ENCODE data around the gene SMG7.
"Not testable (repeated sequence)": the region's sequence is repeated elsewhere in the genome, so short reads cannot be mapped to it uniquely, and the experiment has no call there.

The SMG7 gene

GRCh38 chr1:183472488-183473216 is at the start of gene SMG7:
SMG7 (plus strand) TSS chr1:183472499; CDS start chr1:183472621, 122 bp downstream.
- no peak for TF ChIP-seq CTCF (IDR thresholded peaks at IDR 0.05; ENCODE audit: insufficient read depth, low read length, poor library complexity, severe bottlenecking)
- H3K4me3 ChIP-seq (replicated peaks; ENCODE audit: low read depth, low read length) = peak within 1 kb of the TSS; percentile 93
- H3K27me3 ChIP-seq (replicated peaks; ENCODE audit: control insufficient read depth, insufficient read depth, low read length) = no peaks in the 10 kb centered on the region
- no peaks in the 10 kb centered on the region for H3K36me3 ChIP-seq (ENCODE audit: control insufficient read depth, insufficient read depth, low read length)
- DNase-seq (ENCODE audit: extremely low read depth, insufficient read length) = no peak

GRCh38 chr1:183423541-183423940 is 48.8 kb upstream of the SMG7 start:
- DNase-seq (ENCODE audit: extremely low read depth, insufficient read length) = no peak
- H3K4me3 ChIP-seq (replicated peaks; ENCODE audit: low read depth, low read length) = no peak overlapping the region
- H3K36me3 ChIP-seq (ENCODE audit: control insufficient read depth, insufficient read depth, low read length) = no peaks in the 10 kb centered on the region
- no peaks in the 10 kb centered on the region for H3K27me3 ChIP-seq (replicated peaks; ENCODE audit: control insufficient read depth, insufficient read depth, low read length)
- no peak for TF ChIP-seq CTCF (IDR thresholded peaks at IDR 0.05; ENCODE audit: insufficient read depth, low read length, poor library complexity, severe bottlenecking)

- H3K27me3 ChIP-seq (replicated peaks; ENCODE audit: control insufficient read depth, insufficient read depth, low read length) = no peaks in the 10 kb centered on the region
- H3K4me3 ChIP-seq (replicated peaks; ENCODE audit: low read depth, low read length) = no peak overlapping the region
- no peak for TF ChIP-seq CTCF (IDR thresholded peaks at IDR 0.05; ENCODE audit: insufficient read depth, low read length, poor library complexity, severe bottlenecking)
- H3K36me3 ChIP-seq (ENCODE audit: control insufficient read depth, insufficient read depth, low read length) = no peaks in the 10 kb centered on the region
- no peak for DNase-seq (ENCODE audit: extremely low read depth, insufficient read length)
Measured at GRCh38 chr1:183424691-183425090, 47.6 kb upstream of the SMG7 start.

DNA sequence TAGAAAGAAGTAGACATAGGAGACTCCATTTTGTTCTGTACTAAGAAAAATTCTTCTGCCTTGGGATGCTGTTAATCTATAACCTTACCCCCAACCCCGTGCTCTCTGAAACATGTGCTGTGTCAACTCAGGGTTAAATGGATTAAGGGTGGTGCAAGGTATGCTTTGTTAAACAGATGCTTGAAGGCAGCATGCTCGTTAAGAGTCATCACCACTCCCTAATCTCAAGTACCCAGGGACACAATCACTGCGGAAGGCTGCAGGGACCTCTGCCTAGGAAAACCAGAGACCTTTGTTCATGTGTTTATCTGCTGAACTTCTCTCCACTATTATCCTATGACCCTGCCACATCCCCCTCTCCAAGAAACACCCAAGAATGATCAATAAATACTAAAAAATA is 44.7 kb upstream of the SMG7 start:
- not testable (repeated sequence) for H3K27me3 ChIP-seq (replicated peaks; ENCODE audit: control insufficient read depth, insufficient read depth, low read length); H3K36me3 ChIP-seq (ENCODE audit: control insufficient read depth, insufficient read depth, low read length); H3K4me3 ChIP-seq (replicated peaks; ENCODE audit: low read depth, low read length); DNase-seq (ENCODE audit: extremely low read depth, insufficient read length)

DNA sequence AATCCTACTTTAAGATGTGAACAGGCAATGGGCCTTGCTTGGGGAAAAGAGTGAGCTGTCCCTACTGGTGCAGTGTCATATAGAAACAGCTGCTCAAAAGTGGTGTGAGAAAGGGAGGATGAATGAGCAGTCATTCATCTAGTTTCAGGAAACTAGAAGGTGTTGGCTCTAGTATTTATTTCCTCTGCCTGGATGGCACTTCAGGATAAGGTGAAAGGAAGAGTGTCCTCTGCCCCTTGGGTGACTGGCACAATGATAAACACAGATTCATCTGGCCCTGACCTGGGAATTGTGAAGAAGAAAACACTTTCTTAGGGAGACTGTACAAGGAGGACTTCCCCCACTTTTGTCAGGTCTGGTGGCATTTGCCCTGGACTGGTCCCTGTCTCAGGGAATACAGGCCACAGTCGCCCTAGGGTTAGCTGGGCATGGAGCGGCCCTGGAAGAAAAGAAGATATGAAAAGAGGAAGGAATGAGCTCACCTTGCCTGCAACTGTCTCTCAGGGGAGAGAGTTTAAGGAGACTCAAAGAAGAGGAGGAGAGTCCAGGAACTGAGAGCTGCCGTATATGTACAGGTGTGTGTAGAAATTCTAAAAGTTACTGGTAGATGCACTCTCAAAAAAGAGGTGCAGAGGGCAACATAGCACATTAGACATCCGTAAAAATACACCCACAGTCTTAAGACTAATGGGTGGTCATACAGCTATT is 40.3 kb upstream of the SMG7 start:
- H3K36me3 ChIP-seq (ENCODE audit: control insufficient read depth, insufficient read depth, low read length) = no peaks in the 10 kb centered on the region
- no peak for TF ChIP-seq CTCF (IDR thresholded peaks at IDR 0.05; ENCODE audit: insufficient read depth, low read length, poor library complexity, severe bottlenecking)
- H3K4me3 ChIP-seq (replicated peaks; ENCODE audit: low read depth, low read length) = no peak overlapping the region
- no peaks in the 10 kb centered on the region for H3K27me3 ChIP-seq (replicated peaks; ENCODE audit: control insufficient read depth, insufficient read depth, low read length)
- DNase-seq (ENCODE audit: extremely low read depth, insufficient read length) = no peak

DNA sequence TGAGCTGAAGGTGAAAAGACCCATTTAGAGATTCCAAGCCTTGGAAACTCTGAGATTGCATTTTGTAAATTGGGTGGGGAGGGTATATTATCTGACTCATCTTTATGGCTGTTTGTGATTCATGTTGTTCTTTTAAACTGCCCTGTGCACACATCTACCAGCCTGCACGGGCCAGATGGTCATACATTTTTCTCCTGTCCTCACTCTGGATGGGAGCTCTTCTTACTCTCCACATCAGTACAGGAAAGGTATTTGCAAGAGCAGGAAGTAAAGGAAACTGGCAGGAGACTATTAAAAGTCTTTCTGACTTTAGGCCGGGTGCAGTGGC is 39.8 kb upstream of the SMG7 start:
- TF ChIP-seq CTCF (IDR thresholded peaks at IDR 0.05; ENCODE audit: insufficient read depth, low read length, poor library complexity, severe bottlenecking) = no peak
- DNase-seq (ENCODE audit: extremely low read depth, insufficient read length) = no peak
- no peak overlapping the region for H3K4me3 ChIP-seq (replicated peaks; ENCODE audit: low read depth, low read length)
- no peaks in the 10 kb centered on the region for H3K36me3 ChIP-seq (ENCODE audit: control insufficient read depth, insufficient read depth, low read length)
- no peaks in the 10 kb centered on the region for H3K27me3 ChIP-seq (replicated peaks; ENCODE audit: control insufficient read depth, insufficient read depth, low read length)
